ENCODE measurements around the gene SLCO6A1.
A peak's percentile ranks its signal among the peaks of the same experiment; 100 is the strongest.
"Not testable (repeated sequence)": the region's sequence is repeated elsewhere in the genome, so short reads cannot be mapped to it uniquely, and the experiment has no call there.

SLCO6A1 gene, protein sequence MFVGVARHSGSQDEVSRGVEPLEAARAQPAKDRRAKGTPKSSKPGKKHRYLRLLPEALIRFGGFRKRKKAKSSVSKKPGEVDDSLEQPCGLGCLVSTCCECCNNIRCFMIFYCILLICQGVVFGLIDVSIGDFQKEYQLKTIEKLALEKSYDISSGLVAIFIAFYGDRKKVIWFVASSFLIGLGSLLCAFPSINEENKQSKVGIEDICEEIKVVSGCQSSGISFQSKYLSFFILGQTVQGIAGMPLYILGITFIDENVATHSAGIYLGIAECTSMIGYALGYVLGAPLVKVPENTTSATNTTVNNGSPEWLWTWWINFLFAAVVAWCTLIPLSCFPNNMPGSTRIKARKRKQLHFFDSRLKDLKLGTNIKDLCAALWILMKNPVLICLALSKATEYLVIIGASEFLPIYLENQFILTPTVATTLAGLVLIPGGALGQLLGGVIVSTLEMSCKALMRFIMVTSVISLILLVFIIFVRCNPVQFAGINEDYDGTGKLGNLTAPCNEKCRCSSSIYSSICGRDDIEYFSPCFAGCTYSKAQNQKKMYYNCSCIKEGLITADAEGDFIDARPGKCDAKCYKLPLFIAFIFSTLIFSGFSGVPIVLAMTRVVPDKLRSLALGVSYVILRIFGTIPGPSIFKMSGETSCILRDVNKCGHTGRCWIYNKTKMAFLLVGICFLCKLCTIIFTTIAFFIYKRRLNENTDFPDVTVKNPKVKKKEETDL

DNA sequence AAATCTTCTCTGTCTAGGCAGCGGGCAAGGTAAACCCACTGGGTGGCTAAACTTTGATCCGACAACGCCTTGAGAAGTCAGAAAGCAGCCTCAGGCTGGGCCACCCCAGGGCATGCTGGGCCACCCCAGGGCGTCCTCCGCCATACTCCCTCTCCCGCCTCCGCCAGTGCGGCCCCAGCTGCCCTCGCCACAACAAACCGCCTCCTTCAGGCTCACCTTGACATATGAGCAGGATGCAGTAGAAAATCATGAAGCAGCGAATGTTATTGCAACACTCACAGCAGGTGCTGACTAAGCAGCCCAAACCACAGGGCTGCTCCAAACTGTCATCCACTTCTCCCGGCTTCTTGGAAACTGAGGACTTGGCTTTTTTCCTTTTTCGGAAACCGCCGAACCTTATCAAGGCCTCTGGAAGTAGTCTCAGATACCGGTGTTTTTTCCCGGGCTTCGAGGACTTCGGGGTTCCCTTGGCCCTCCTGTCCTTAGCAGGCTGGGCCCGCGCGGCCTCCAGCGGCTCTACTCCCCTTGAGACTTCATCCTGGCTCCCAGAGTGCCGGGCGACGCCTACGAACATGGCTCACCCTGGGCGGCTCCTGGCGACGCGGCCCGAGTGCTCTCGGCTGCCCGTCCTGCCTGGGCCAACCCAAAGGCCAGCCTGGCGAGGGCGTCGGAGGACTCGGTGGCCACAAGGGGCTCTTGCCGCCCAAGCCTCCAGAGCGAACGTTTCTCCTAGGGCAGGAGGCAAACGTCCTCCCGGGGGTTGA is at the start of gene SLCO6A1:
Gene SLCO6A1 (minus strand): TSS at position 731 of the 764 bp plus-strand sequence. CDS start 157 bp downstream, at position 574.
- no peak for DNase-seq

- DNase-seq = no peak
Observed at GRCh38 chr5:102547141-102548035, 48.6 kb upstream of the SLCO6A1 start.

GRCh38 chr5:102545175-102545574 is 46.4 kb upstream of the SLCO6A1 start:
- no peak for DNase-seq

DNA sequence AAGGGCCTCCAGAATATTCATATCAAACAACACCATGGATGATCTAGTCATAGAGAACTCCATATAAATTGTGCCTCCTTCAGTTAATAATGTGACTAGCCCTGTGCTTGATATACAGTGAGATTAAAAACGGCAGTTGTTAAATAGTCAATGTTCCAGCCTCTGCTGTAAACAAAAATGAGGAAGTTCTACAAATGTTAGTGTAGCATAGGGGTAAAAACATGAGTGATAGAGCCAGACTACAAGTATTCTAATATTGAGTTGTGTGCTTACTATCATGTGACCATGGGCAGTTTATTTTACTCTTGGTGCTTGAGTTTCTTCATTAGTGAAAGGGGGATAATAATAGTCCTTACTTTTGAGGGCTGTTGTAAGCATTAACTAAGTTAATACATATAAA is 43.3 kb upstream of the SLCO6A1 start:
- DNase-seq = no peak

DNA sequence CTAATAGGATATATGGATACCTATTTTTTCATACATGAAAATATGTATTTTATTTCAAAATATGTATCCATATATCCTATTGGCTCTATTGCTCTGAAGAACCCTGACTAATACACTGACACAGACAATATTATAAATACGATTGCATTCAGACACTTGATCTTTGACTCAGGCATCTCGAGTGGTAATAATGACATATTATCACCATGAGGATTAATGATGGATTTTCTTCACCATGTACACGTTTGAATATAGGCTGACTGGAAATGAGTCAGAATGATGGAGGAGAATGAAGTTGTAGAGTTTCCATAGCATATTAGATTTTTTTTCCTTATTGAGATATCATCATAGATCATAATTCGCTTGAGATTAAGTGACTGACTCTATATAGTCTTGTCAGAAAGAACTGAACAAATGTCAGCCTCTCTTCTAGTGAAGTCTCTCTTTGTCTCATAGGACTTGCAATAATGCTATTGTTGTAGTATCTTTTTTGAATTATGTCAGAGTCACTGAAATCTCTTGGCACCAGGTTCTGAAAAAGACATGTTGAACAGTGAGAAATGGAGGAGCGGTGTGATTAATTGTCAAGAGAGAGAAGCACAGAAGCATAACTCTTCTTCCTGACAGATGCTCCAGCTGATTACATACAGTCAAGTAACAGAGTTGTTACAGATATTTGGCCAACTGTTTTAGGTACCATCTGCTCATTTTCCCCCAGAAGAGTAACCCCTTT is 41.4 kb upstream of the SLCO6A1 start:
- DNase-seq = no peak

DNA sequence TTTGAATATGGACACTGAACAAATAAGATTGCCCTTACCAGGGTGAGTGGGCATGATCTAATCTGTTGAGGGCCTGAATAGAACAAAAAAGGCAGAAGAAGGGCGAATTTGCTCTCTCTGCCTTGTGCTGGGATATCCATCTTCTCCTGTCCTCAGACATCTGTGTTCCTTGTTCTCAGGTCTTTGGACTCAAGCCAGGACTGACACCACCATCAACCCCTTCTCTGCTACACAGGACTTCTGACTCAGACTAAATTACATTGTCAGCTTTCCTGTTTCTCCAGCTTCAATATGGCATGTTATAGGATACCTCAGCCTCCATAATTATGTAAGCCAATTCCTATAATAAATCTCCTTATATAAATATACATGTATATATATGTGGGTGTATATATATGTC is 40.8 kb upstream of the SLCO6A1 start:
- peak; percentile 12 for DNase-seq

GRCh38 chr5:102537011-102537410 is 38.2 kb upstream of the SLCO6A1 start:
- no peak for DNase-seq

DNA sequence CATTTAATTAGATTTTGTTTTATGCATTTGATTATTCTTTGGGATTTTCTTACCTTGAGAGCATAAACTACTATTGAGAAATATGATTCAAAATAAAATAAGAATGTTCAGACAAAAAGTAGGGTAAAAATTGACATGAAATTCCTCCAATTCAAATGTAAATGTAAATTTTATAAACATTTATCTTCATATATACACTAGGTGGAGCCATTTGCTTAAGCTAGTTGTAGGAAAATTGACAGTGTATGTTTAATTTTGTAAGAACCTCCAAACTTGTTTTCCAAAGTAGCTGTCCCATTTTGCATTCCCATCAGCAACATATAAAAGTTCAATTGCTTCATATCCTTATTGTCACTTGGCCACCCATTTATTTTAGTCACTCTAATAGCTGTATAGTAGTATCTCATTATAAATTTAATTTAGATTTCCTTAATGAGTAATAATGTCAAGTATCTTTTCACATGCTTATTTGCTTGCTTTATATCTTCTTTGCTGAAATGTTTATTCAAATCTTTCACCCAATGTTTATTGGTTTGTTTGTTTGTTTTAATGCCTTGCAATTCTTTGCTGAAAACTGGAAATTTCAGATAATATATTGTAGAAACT is 37.6 kb upstream of the SLCO6A1 start:
- peak; percentile 62 for DNase-seq

GRCh38 chr5:102532123-102532522 is 33.3 kb upstream of the SLCO6A1 start:
- DNase-seq = no peak

DNA sequence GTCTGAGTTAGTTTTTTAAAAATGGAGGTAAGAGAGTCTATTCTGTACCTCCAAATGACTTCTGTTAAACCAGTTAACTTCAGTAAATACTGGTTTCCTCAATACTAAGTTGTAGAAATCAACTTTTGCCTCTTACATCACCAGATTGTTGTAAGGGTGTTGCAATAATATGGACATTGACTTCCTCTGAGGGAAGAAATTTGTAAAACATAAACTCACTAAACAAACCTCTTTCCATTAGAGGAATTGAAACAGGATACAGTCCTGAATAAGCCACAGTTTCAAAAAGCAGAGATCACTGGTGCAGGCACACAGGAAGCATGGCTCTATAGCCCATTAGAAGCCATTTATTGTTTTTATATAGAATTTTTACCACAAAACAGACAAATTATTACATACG is 32.7 kb upstream of the SLCO6A1 start:
- DNase-seq = peak; percentile 6

DNA sequence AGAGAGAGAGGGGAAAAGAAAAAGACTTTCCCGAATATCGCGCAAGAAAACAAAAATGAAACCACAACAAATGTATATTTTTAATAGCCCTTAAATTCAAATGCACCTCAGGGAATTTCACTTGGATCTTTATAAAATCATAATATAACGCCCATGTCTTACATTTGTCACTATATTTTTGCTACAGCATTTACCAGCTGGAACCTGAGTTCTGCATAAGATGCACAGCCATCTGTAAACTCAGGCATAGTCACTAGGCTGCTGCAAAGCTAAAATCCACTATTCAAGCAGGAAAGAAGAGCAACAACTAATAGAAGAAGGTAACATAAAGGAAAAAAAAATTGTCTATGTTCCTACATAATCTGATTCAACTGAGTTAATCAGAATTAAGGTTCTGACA is 30.6 kb upstream of the SLCO6A1 start:
- no peak for DNase-seq

- no peak for DNase-seq
Observed at GRCh38 chr5:102529031-102529430, 30.2 kb upstream of the SLCO6A1 start.

- DNase-seq = no peak
Observed at GRCh38 chr5:102528600-102528999, 29.8 kb upstream of the SLCO6A1 start.

DNA sequence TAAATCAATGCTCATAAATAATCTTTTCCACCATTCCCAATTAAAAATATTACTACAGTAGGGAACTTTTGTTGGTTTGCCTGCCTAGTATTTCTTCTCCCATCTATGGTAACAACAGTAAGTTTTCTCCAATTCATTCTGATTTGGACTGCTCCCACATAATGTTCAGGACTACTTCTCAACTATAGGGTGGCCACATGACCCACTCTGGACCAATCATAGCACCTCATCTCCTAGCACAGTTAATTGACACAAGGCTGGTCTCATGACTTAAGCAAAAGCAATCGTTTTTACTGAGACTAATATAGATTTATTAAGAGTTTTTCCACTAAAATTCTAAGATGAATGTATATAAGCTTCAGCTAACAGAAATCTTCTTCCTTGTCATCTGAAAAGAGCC is 28.7 kb upstream of the SLCO6A1 start:
- no peak for DNase-seq

DNA sequence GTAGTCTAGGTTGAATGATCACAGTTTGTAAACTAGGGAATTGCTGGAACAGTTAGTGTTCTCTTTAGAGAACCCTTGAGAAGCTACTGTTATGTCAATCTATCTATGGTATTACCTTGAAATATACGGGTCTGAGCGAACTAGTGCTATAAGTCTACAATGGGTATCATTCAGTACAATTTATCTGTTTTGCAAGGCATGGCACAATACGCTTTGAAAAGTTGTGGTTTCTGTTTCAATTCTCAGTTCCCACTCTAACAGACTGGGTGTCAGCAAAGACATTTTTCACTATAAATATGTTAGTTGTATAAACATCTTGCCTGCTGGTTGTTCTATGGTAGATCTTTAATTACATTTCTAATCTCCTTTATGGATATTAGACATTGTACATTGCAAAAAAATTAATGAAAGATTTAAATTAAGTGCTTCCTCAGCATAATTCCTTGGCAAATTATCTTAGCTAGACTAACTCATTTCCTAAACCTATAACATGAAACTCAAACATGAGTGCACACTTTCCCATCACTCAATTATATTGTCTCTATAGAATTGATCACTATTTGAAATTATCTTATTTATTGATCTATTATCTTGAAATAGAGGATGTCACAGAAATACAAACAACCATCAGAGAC is 24.9 kb upstream of the SLCO6A1 start:
- DNase-seq = no peak

DNA sequence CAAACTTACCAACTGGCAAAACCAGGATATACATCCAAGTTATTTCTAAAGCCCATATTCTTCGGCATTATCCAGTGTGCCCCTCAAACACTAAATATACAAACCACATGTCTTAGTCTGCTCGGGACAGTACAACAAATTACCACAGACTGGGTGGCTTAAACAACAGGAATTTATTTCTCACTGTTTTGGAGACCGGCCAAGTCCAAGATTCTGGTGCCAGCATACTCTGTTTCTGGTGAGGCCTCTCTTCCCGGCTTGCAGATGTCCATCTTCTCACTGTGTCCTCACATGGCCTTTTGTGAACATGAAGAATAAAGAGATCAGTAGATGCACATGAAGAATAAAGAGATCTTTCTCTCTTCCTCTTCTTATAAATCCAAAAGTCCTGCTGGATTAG is 12.9 kb upstream of the SLCO6A1 start:
- DNase-seq = peak; percentile 52

DNA sequence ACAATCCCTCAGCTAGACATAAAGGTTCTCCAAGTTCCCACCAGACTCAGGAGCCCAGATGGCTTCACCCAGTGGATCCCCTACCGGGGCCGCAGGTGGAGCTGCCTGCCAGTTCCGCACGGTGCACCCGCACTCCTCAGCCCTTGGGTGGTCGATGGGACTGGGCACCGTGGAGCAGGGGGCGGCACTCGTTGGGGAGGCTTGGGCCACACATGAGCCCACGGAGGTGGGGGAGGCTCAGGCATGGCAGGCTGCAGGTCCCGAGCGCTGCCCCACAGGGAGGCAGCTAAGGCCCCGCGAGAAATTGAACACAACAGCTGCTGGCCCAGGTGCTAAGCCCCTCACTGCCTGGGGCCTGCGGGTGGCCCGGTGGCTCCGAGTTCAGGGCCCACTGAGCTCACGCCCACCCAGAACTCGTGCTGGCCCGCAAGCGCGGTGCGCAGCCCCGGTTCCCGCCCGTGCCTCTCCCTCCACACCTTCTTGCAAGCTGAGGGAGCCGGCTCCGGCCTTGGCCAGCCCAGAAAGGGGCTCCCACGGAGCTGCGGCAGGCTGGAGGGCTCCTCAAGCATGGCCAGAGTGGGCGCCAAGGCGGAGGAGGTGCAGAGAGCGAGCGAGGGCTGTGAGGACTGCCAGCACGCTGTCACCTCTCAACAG is 7.4 kb downstream of the SLCO6A1 start:
- not testable (repeated sequence) for DNase-seq

DNA sequence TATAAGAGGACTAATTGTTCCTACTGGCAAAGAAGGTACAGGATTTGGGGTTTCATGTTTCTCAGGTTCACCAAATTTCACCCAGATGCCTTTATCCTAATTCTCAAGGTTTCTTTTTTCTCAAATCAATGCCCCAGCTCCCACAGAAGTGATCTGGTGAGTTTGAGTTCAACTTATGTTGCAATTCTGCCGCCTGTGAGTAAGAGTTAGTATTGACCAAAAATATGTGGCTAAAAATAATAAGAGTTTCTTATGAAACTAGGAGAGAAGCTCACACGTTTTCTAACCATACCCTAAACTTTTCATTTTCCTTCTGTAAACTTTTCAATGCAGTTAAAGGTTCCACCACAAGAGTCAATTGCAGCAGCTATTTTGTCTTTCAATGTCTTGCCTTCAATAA is 15.1 kb downstream of the SLCO6A1 start:
- peak; percentile 85 for DNase-seq

GRCh38 chr5:102481054-102481715 is 17.6 kb downstream of the SLCO6A1 start:
- peak; percentile 71 for DNase-seq

DNA sequence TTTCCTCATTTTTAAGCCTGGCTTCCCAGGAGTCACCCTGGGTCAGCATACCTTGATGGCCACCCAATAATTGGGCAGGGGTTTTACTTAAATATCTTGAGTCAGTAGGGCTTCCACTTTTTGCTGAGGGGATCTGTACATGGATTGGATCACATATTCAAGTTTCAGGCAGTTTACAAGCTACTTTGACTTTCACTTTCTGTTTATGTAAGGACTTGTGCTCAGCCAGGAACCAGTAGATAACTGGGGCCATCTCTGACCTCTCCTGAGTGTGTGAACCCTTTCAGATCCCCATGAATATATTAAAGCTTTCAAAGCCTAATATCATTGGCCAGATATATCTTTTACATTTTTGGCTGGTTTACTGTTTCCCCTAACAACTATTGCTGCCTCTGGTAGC is 45.1 kb downstream of the SLCO6A1 start:
- peak; percentile 24 for DNase-seq
